GM12878 (cell line): ENCODE measurements around the gene AGAP3. TPM values are rescaled to one million over a fixed set of nuclear protein-coding genes. Genes with fewer than 3 reads are reported as not detected.

Experiments used
- ATAC-seq: fragments of 200-7000 bp; cut with Tn5 transposase; 3 replicates; pipeline ENCODE4 v1.9.1; 2020; ENCODE audit warnings: mild to moderate bottlenecking, moderate library complexity
- BruUV-seq: library from RNA; stranded (reverse); fragments of 400-500 nt; replicated peaks from 2 replicates; lab custom pipeline; 2021; lab: Mats Ljungman, UMichigan
- CTCF ChIA-PET: fragments of 300-600 bp; sonication (Branson Sonifier 250); formaldehyde crosslinking; extraction: SDS; loops from one replicate; lab custom pipeline; 2021; ENCODE audit warnings: inconsistent platforms; lab: Yijun Ruan, JAX
- POLR2A ChIA-PET: fragments of 350-600 bp; formaldehyde crosslinking; extraction: SDS; loops from one replicate; lab custom pipeline; 2021; ENCODE audit warnings: inconsistent platforms; lab: Charles Lee
- RAD21 ChIA-PET: fragments of 300-600 bp; sonication (Branson Sonifier 250); formaldehyde crosslinking; loops from one replicate; lab custom pipeline; 2023; ENCODE audit warnings: antibody characterized with exemption; ENCODE audit not compliant: unreplicated experiment; lab: Charles Lee
- SMC1A ChIA-PET: fragments of 300-600 bp; sonication (Branson Sonifier 250); formaldehyde crosslinking; loops from one replicate; lab custom pipeline; 2023; ENCODE audit not compliant: unreplicated experiment, uncharacterized antibody; lab: Charles Lee
- DNase-seq: peaks from one replicate; pipeline ENCODE4 v3.0.0-alpha.2; 2011; ENCODE audit warnings: low read depth, low spot score
- FAIRE-seq: peaks from 3 replicates; lab custom pipeline; 2011; peaks lifted over from hg19 to GRCh38; lab: Jason Lieb, UNC
- H2AFZ ChIP-seq: 2 replicates; pipeline ENCODE4 v1.6.0; 2011; ENCODE audit warnings: low read depth, low read length, control low read depth; ENCODE audit not compliant: control insufficient read depth
- H3K27ac ChIP-seq: 2 replicates; pipeline ENCODE4 v1.5.1; 2011; ENCODE audit warnings: control low read depth; ENCODE audit not compliant: control insufficient read depth, insufficient read depth
- H3K27me3 ChIP-seq, 2 experiments: replicated peaks in 1 of 2; 2 replicates each; pipeline versions ENCODE4 v1.6.0 to v1.6.1; 2011; ENCODE audit warnings: low read length in 1 of 2; ENCODE audit not compliant: control insufficient read depth in 2 of 2, insufficient read depth in 2 of 2
- H3K36me3 ChIP-seq, 2 experiments: 2 replicates each; pipeline ENCODE4 v1.5.1; 2011; ENCODE audit warnings: low read length in 1 of 2; ENCODE audit not compliant: control insufficient read depth in 2 of 2, insufficient read depth in 2 of 2
- H3K4me1 ChIP-seq: 2 replicates; pipeline ENCODE4 v1.6.1; 2011; ENCODE audit warnings: mild to moderate bottlenecking, low read length, moderate library complexity, mixed read lengths; ENCODE audit not compliant: control insufficient read depth, insufficient read depth
- H3K4me2 ChIP-seq: 2 replicates; pipeline ENCODE4 v1.6.0; 2011; ENCODE audit warnings: control low read depth; ENCODE audit not compliant: control insufficient read depth, insufficient read depth
- H3K4me3 ChIP-seq: fragments of 200-600 bp; sonication (generic); 2 replicates; pipeline ENCODE4 v1.5.1; 2016
- H3K79me2 ChIP-seq: 2 replicates; pipeline ENCODE4 v1.6.0; 2011; ENCODE audit warnings: low read length; ENCODE audit not compliant: control insufficient read depth, insufficient read depth
- H3K9ac ChIP-seq: 2 replicates; pipeline ENCODE4 v1.8.0; 2011; ENCODE audit warnings: low read length, control low read depth, mixed read lengths; ENCODE audit not compliant: control insufficient read depth, insufficient read depth
- H3K9me3 ChIP-seq: replicated peaks from 3 replicates; pipeline ENCODE4 v1.5.1; 2011; ENCODE audit warnings: mild to moderate bottlenecking, low read length; ENCODE audit not compliant: control insufficient read depth, insufficient read depth
- H4K20me1 ChIP-seq: 2 replicates; pipeline ENCODE4 v1.6.0; 2011; ENCODE audit not compliant: control insufficient read depth, insufficient read depth
- CBX3 ChIP-seq: fragments of 200-600 bp; sonication (generic); IDR thresholded peaks from 2 replicates; pipeline ENCODE4 v1.6.1; 2016; ENCODE audit warnings: low read depth, borderline replicate concordance
- CEBPB ChIP-seq, 2 experiments: fragments of 150-350 bp in 1 of 2; IDR thresholded peaks; 2 replicates each; pipeline ENCODE4 v1.6.1; 2012 to 2014; ENCODE audit warnings: low read depth in 2 of 2, low read length in 2 of 2, borderline replicate concordance in 1 of 2, inconsistent platforms in 1 of 2
- CREM ChIP-seq: IDR thresholded peaks from 2 replicates; pipeline ENCODE4 v1.6.1; 2014; ENCODE audit warnings: antibody characterized with exemption, low read depth
- EGR1 ChIP-seq, 2 experiments: IDR thresholded peaks; 1 replicate in 1 of 2; 2 replicates in 1 of 2; pipeline ENCODE4 v1.6.1; 2011 to 2012; ENCODE audit warnings: low read depth in 2 of 2, low read length in 2 of 2, borderline replicate concordance in 1 of 2, mild to moderate bottlenecking in 1 of 2, moderate library complexity in 1 of 2
- GATAD2B ChIP-seq: fragments of 450-650 bp; conservative IDR thresholded peaks from 2 replicates; pipeline ENCODE4 v1.6.1; 2017; ENCODE audit warnings: low read depth, mild to moderate bottlenecking, moderate library complexity
- HCFC1 ChIP-seq: fragments of 150-350 bp; IDR thresholded peaks from 2 replicates; pipeline ENCODE4 v1.6.1; 2014; ENCODE audit warnings: low read length
- HSF1 ChIP-seq: fragments of 150-350 bp; IDR thresholded peaks from 2 replicates; pipeline ENCODE4 v1.6.1; 2014; ENCODE audit warnings: mild to moderate bottlenecking, low read depth, low read length
- IKZF1 ChIP-seq: fragments of 450-650 bp; conservative IDR thresholded peaks from 2 replicates; pipeline ENCODE4 v1.6.1; 2017; ENCODE audit warnings: antibody characterized with exemption, mild to moderate bottlenecking
- IKZF2 ChIP-seq, 2 experiments: fragments of 450-650 bp; IDR thresholded peaks; 2 replicates each; pipeline ENCODE4 v1.6.1; 2017; ENCODE audit warnings: mild to moderate bottlenecking in 2 of 2, moderate library complexity in 2 of 2
- MTA2 ChIP-seq: fragments of 450-650 bp; IDR thresholded peaks from 2 replicates; pipeline ENCODE4 v1.6.1; 2016; ENCODE audit warnings: low read depth, mild to moderate bottlenecking, moderate library complexity
- PML ChIP-seq: IDR thresholded peaks from 2 replicates; pipeline ENCODE4 v1.6.1; 2012; ENCODE audit warnings: low read length, inconsistent platforms
- RBBP5 ChIP-seq: fragments of 200-600 bp; sonication (generic); conservative IDR thresholded peaks from 2 replicates; pipeline ENCODE4 v1.6.1; 2016
- SPI1 ChIP-seq: IDR thresholded peaks from 2 replicates; pipeline ENCODE4 v1.6.1; 2011; ENCODE audit warnings: low read depth, mild to moderate bottlenecking, low read length, moderate library complexity, borderline replicate concordance; ENCODE audit not compliant: insufficient read depth
- YY1 ChIP-seq: IDR thresholded peaks from 2 replicates; pipeline ENCODE4 v1.6.1; 2011; ENCODE audit warnings: low read depth, mild to moderate bottlenecking, low read length
- WGBS: methylation state at CpG from one replicate; pipeline ENCODE4 v1.1.6; 2016; ENCODE audit warnings: low lambda C conversion rate; ENCODE audit not compliant: insufficient replicate concordance, insufficient coverage; ENCODE audit errors: missing lambda C conversion rate; 5-methylcytosine and 5-hydroxymethylcytosine counted together
- in situ Hi-C: fragments of 300-500 bp; cut with MboI; formaldehyde crosslinking; loops from 9 replicates; pipeline ENCODE4 v1.14.3; 2018; ENCODE audit warnings: mixed read lengths
- intact Hi-C: fragments of 100-400 bp; cut with micrococcal nuclease; formaldehyde crosslinking; loops from one replicate; pipeline ENCODE4 v1.14.2; 2022; ENCODE audit not compliant: unreplicated experiment
- polyA plus RNA-seq, 11 experiments: library from polyadenylated mRNA; depleted of rRNA in 4 of 11; unstranded in 6 of 11; stranded (reverse) in 5 of 11; fragments of >200 nt; fragmentation: Nextera tagmentation in 4 of 11; fragmentation: Illumina TruSeq in 1 of 11; extraction: Ambion mirVana in 4 of 11; extraction: Trizol in 1 of 11; gene quantifications; 1 replicate in 1 of 11; 2 replicates in 10 of 11; pipeline versions ENCODE4 v1.2.1 to v1.2.3, GENCODE V29; 2011 to 2016; ENCODE audit warnings: inconsistent platforms in 2 of 11, missing spikeins in 2 of 11, low read depth in 1 of 11
- total RNA-seq, 4 experiments: library from RNA; depleted of rRNA in 3 of 4; stranded (reverse); fragments of >200 nt in 3 of 4; fragmentation: Illumina TruSeq in 1 of 4; extraction: Trizol in 1 of 4; gene quantifications; 2 replicates each; pipeline versions ENCODE4 v1.2.1 to v1.2.3, GENCODE V29; 2013 to 2021
- TF ChIP-seq, protein P1 (sequence below): IDR thresholded peaks from 2 replicates; pipeline ENCODE4 v1.6.1; 2012; ENCODE audit warnings: low read depth, low read length, improper control_type of control experiment
- TF ChIP-seq, protein P2 (sequence below): fragments of 450-650 bp; conservative IDR thresholded peaks from 2 replicates; pipeline ENCODE4 v1.6.1; 2017; ENCODE audit warnings: mild to moderate bottlenecking, moderate library complexity

The AGAP3 gene
- total and polyA plus RNA-seq, 10 of the 15 experiments (the other 5 are each of a cell fraction or from before 2014, with no cell fraction given) = 1.8 to 68.1 (median 15.7) TPM

DNA sequence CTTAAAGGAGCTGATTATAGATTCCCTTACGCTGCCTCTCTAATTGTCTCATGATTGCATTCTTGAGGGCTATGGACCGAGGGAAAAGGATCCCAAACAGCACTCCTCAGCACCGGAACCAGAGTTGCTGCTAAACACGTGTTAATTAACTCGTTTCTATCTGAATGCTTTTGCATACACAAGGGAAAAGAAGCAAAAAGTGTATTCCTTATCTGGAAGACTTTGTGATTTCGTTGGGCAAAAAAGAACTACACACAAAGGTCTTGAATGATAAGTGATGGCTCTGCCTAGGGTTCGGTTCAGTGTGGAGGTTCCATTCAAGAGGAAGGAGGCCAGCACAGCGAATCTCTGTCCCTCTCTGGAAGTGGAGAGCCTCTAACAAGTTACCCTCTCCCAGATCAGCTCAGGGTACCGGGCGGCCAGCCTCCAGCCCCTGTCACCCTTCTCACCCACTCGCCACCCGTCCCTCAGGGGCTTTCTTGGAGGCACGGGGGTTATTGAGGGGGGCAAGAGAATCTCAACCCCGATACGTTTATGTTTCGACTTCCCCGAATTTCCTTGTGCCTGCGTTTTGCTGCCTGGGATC, 27.4 kb upstream of the AGAP3 start (continued):
- TF ChIP-seq, protein P1, sequence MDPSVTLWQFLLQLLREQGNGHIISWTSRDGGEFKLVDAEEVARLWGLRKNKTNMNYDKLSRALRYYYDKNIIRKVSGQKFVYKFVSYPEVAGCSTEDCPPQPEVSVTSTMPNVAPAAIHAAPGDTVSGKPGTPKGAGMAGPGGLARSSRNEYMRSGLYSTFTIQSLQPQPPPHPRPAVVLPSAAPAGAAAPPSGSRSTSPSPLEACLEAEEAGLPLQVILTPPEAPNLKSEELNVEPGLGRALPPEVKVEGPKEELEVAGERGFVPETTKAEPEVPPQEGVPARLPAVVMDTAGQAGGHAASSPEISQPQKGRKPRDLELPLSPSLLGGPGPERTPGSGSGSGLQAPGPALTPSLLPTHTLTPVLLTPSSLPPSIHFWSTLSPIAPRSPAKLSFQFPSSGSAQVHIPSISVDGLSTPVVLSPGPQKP = no peak
- TF ChIP-seq CBX3 (no peak), CREM (no peak), HCFC1 (no peak), GATAD2B (no peak), PML (no peak)

DNA sequence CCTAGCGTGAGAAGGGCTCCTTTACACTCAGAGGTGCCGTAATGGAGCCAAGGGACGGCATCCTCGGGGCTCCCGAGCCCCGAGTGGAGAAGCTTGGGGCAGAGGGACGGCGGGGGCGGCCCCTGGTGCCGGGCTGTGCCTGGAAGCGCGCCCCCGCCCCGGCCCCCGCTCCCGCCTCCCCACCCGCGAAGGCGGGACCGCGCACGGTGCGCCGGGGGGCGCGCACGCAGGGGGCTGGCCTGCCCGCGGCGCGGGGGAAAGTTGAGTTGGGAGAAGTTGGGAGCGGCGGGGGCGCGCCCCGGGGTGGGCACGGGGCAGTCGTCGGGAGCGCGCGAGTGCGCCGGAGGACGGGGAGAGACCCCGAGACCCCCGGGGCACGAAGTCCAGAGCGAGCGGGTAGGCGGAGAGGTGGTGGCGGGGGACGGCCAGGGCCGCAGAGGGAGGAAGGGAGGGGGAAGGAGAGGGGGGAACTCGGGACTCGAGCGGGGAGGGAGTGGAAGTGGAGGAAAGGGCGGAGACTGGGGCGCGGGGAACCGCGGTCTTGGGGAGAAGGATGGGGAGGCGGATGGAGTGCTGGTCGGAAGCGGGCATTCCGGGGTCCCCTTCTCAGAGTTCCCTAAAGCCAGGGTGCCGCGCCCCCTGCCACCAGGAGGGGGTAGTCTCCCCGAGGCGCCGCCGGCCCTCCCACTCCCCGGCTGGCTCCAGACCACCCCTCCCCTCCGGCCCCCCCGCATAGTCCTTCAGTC, 26.7 kb upstream of the AGAP3 start, which contains the start of gene SLC4A2:
Gene SLC4A2 (plus strand): TSS at position 223 of the 746 bp plus-strand sequence. CDS start 2,399 bp downstream, outside the sequence.
- SMC1A ChIA-PET = interaction anchor here (1.0 kb wide), 2 partner anchors 23 to 26 kb away, joined by 3 to 5 read pairs; partner anchors contain the start of gene TMUB1
- peak; percentile 56 for ATAC-seq
- TF ChIP-seq SPI1 = 0 out of 2 replicates have a peak, but pooled peaks have one; percentile 3
- peak; percentile 11 for TF ChIP-seq YY1
- no peak for TF ChIP-seq HCFC1
- no peak; the same call in 1 of the 2 replicates for TF ChIP-seq PML
- TF ChIP-seq MTA2 = peak; percentile 26; the same call in 1 of the 2 replicates
- no peak for TF ChIP-seq HSF1
- TF ChIP-seq IKZF2 (IDR thresholded peaks at IDR 0.05) = peak in 1 of 2 experiments; percentile 52
- peak; percentile 52 for TF ChIP-seq IKZF1
- peak in 1 of 2 experiments; percentile 91; a peak in 1 of 3 replicates for TF ChIP-seq EGR1 (IDR thresholded peaks at IDR 0.05; ENCODE audit: borderline replicate concordance in 1 of 2, low read depth in 2 of 2, low read length in 2 of 2)
- TF ChIP-seq, protein P2, sequence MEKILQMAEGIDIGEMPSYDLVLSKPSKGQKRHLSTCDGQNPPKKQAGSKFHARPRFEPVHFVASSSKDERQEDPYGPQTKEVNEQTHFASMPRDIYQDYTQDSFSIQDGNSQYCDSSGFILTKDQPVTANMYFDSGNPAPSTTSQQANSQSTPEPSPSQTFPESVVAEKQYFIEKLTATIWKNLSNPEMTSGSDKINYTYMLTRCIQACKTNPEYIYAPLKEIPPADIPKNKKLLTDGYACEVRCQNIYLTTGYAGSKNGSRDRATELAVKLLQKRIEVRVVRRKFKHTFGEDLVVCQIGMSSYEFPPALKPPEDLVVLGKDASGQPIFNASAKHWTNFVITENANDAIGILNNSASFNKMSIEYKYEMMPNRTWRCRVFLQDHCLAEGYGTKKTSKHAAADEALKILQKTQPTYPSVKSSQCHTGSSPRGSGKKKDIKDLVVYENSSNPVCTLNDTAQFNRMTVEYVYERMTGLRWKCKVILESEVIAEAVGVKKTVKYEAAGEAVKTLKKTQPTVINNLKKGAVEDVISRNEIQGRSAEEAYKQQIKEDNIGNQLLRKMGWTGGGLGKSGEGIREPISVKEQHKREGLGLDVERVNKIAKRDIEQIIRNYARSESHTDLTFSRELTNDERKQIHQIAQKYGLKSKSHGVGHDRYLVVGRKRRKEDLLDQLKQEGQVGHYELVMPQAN = 0 out of 2 replicates have a peak, but pooled peaks have one; percentile 10
- TF ChIP-seq RBBP5 = no peak
- TF ChIP-seq CEBPB (IDR thresholded peaks at IDR 0.05; ENCODE audit: borderline replicate concordance in 1 of 2, low read depth in 2 of 2, low read length in 2 of 2) = no peak

More for the DNA sequence above, 26.7 kb upstream of the AGAP3 start, which contains the start of gene SLC4A2:
- H3K27me3 ChIP-seq = no peaks in the 10 kb centered on the region
- POLR2A ChIA-PET = interaction anchor here (0.7 to 1.4 kb wide), 3 partner anchors 21 to 26 kb away, joined by 3 to 9 read pairs (median 3); partner anchors contain the start of genes FASTK and TMUB1
- DNase-seq = no peak
- no peaks in the 10 kb centered on the region for H4K20me1 ChIP-seq
- H3K27ac ChIP-seq = peak within 1 kb of the TSS; percentile 88
- in situ Hi-C loops = no loop called here
- no peaks in the 10 kb centered on the region; a peak in 1 of 4 replicates for H3K36me3 ChIP-seq
- H3K4me1 ChIP-seq = peaks cover 24% of the 10 kb centered on the region
- H3K9me3 ChIP-seq = no peaks in the 10 kb centered on the region
- peak within 1 kb of the TSS; percentile 86 for H3K9ac ChIP-seq
- peak within 1 kb of the TSS; percentile 92 for H2AFZ ChIP-seq
- 2% methylated on average over 17 of the region's 75 CpGs for WGBS
- no TSS peak for BruUV-seq
- intact Hi-C loops = loop anchor here (2.0 kb wide), 2 partner anchors 29 to 51 kb away; no protein-coding TSS in a partner anchor
- CTCF ChIA-PET = interaction anchor here (0.8 to 1.8 kb wide), 8 partner anchors 21 to 64 kb away, joined by 3 to 8 read pairs (median 4); partner anchors contain the start of gene FASTK
- RAD21 ChIA-PET = interaction anchor here (0.6 to 1.4 kb wide), 3 partner anchors 30 to 52 kb away, joined by 3 to 4 read pairs (median 3); no protein-coding TSS in a partner anchor
- no peak for FAIRE-seq
- H3K4me3 ChIP-seq = peak within 1 kb of the TSS; percentile 99
- H3K4me2 ChIP-seq = peak within 1 kb of the TSS; percentile 98
- H3K79me2 ChIP-seq = peaks cover 21% of the 10 kb centered on the region
